ENCODE results near the gene DERL2. TPM values are rescaled to one million over a fixed set of nuclear protein-coding genes. Genes with fewer than 3 reads are reported as not detected.

DERL2 gene
- total RNA-seq, 4 donors from 2014 or later, result 31.4 to 47.3 (median 42.2) TPM

- no peak for DNase-seq (ENCODE audit: low spot score)
- no peak for ATAC-seq (ENCODE audit: low FRiP score)
- no peak for TF ChIP-seq CTCF (IDR thresholded peaks at IDR 0.05)
Measured at GRCh38 chr17:5429191-5429887, 56.6 kb downstream of the DERL2 start.

GRCh38 chr17:5425826-5426225 is 60.2 kb downstream of the DERL2 start:
- no peak for DNase-seq (ENCODE audit: low spot score)
- TF ChIP-seq CTCF (IDR thresholded peaks at IDR 0.05), result no peak

GRCh38 chr17:5424909-5425308 is 61.1 kb downstream of the DERL2 start:
- no peak for DNase-seq (ENCODE audit: low spot score)
- TF ChIP-seq CTCF (IDR thresholded peaks at IDR 0.05), result no peak

More at GRCh38 chr17:5425826-5426225, 60.2 kb downstream of the DERL2 start:
- ATAC-seq (ENCODE audit: low FRiP score), result no peak

GRCh38 chr17:5422505-5422904 is 63.5 kb downstream of the DERL2 start:
- no peak for ATAC-seq (ENCODE audit: low FRiP score)
- no peak for DNase-seq (ENCODE audit: low spot score)
- TF ChIP-seq CTCF (IDR thresholded peaks at IDR 0.05), result no peak

More at GRCh38 chr17:5424909-5425308, 61.1 kb downstream of the DERL2 start:
- ATAC-seq (ENCODE audit: low FRiP score), result no peak

Other genes starting within 250 kb of the DERL2 start
- 10 to 100 TPM; 46.3 to 65.9 (median 55.8) TPM for gene RABEP1, start 203.9 kb downstream of the DERL2 start, total RNA-seq
- gene NUP88, start 66.5 kb downstream of the DERL2 start, total RNA-seq, result 10 to 100 TPM; 61.6 to 92.3 (median 70.6) TPM
- gene RPAIN, start 66.0 kb downstream of the DERL2 start, total RNA-seq, result 10 to 100 TPM; 27.9 to 44.8 (median 30.7) TPM
- 100 to 1,000 TPM in 2 of 4 donors, 10 to 100 TPM in 2; 89.8 to 149 (median 102) TPM for gene C1QBP, start 47.0 kb downstream of the DERL2 start, total RNA-seq
- gene DHX33, start 17.2 kb downstream of the DERL2 start, total RNA-seq, result 10 to 100 TPM; 10.2 to 34.1 (median 10.7) TPM
- 10 to 100 TPM; 13.8 to 21.3 (median 15.7) TPM for gene MIS12, start 388 bp upstream of the DERL2 start, total RNA-seq
- gene NLRP1, start 98.3 kb upstream of the DERL2 start, total RNA-seq, result 10 to 100 TPM; 26.1 to 88.3 (median 28.8) TPM

Data from omental fat pad (tissue), 4 donors.